Measurements from ENCODE around the gene TMEM11. TPM values are rescaled to one million over a fixed set of nuclear protein-coding genes. Genes with fewer than 3 reads are reported as not detected.
"Not testable (repeated sequence)": the region's sequence is repeated elsewhere in the genome, so short reads cannot be mapped to it uniquely, and the experiment has no call there.

The TMEM11 gene
- total RNA-seq, 1 donor from 2014 or later: 11.2 TPM

DNA sequence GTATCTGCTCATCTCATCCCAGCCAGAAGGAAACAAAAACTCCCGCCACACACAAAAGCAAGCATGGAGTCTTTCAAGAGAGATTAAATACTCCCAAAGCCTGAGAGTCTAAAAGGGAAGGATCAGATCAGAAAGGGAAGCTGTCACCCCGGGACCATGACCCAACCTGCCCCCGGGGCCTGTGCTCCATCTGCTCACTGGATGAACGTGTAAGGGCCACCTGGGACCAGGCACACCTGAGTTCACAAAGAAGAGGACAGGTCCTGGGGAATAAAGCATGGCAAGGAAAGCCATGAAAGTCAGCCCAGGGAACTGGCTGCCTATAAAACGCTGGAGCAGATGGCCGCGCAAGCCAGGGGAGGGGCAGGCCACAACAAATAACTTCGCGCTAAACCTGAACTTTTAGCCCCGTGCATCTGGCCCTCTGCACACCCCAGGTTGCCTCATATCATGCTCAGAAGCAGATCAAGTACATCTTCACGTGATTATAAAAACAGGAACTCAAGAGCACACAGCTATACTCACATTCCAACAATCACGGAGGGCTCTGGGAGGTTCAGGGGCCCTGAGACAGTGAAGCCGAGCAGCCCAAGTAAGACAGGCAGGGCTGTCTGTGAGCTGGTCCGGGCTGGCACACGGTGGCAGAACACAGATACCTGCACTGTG is 3.4 kb downstream of the TMEM11 start:
- DNase-seq: no peak

DNA sequence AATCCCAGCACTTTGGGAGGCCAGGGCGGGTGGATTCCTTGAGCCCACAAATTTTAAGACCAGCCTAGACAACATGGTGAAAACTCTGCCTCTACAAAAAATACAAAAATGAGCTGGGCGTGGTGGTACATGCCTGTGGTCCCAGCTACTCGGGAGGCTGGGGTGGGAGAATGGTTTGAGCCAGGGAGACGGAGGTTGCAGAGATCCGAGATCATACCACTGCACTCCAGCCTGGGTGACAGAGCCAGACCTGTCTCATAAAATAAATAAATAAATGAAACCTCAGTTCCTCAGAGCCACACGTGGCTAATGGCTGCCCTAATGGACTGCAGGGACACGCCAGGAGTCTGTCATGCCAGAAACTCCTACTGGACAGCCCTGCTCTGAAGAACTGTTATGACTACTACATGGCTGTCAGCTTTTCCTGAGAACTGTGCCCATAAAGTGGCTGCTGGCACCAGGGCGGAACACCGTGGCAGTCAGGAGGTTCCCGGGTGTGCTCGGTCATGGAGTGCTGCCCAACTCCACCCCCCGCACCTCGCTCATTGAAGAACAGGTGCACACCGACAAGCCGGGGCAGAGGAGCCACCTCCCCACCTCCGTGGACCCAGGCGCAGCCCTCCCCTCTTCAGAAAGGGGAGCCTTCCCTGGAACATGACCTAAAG is 4.3 kb downstream of the TMEM11 start:
- DNase-seq: no peak

DNA sequence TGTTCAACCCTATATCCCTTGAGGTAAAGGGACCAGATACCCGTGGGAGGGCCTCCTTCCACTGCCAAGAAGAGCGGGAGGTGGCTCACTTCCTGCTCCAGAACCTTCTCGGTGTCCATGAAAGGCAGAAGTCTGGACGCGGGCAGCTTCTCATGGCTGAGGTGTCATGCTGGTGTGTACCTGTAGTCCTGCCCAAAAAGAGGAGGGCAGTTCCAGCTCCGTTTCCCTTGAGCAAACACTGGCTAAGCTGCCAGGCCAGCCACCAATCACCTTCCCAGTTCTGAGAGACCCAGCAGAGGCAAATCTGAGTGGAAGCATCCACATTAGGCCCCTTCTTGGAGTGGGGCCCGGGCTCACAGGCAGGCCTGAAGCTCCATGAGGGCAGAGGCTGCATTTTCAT is 5.6 kb downstream of the TMEM11 start:
- DNase-seq: no peak

DNA sequence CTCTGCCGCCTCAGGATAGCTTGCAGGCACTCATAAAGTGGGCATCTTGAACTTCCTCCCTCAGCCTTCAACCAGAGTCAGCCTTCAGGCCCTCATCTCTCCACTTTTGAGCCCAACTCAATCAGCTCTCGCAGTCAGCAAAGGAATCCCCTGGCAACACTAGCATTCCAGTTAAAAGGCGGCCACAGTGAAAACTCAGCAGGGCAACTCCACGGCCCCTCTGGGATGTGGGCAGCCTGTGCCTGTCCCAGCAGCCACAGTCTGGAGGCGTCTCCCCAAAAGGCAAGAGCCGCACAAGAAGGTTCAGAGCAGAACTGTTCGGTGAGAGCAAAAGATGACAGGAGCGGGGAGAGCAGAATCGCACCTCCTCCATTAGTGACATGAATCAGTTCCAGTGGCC is 9.0 kb downstream of the TMEM11 start:
- no peak for DNase-seq

DNA sequence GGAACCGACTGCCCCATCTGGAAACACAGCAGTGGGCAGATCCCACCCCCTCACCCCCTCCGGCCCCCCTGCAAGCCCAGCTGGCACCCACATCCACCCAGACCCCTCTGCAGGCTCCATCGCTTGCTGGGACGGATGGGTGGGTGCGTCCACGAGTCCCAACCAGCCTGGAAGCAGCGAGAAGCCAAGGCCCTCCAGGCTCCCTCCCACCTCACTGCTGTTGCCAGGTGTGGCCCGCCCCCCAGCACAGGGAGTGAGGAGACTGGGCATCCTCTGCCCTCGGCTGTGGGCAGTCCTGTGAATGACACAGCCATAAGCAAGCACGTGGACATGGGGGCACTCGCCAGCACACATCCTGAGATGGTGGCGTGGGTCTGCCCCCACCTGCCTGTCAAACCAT is 11.4 kb downstream of the TMEM11 start:
- DNase-seq: no peak

DNA sequence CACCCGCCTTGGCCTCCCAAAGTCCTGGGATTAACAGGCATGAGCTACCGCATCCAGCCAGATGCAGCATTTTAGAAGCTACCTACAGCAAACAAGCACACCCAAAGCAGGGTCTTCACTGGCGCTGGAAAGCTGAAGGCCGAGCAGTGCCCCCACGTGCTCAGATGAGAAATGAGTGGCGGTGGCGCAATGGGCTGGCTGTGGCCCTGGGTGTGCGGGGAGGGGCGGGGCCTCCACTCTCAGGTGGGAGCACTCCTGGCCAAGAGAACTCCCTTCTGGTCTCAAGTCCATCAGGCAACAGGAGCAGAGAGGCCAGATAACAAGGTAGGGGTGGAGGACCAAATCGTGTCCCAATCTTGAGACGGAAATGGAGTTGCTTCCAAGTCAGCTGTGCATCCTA is 12.1 kb downstream of the TMEM11 start:
- no peak for DNase-seq

DNA sequence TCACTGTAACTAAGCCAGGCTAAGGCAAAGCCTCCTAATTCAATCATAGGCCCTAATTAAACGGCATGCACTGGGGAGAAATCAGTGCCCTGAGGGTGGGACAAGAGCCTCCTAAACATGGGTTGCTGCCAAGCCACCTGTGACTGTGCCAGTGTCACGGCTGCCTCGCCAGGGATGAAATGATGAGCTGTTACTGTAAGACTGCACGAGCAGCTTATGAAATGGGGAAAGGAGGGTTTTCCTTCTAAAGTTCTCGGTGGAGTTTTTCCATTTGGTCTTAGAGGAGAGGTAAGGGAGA is 12.7 kb downstream of the TMEM11 start:
- no peak for DNase-seq

DNA sequence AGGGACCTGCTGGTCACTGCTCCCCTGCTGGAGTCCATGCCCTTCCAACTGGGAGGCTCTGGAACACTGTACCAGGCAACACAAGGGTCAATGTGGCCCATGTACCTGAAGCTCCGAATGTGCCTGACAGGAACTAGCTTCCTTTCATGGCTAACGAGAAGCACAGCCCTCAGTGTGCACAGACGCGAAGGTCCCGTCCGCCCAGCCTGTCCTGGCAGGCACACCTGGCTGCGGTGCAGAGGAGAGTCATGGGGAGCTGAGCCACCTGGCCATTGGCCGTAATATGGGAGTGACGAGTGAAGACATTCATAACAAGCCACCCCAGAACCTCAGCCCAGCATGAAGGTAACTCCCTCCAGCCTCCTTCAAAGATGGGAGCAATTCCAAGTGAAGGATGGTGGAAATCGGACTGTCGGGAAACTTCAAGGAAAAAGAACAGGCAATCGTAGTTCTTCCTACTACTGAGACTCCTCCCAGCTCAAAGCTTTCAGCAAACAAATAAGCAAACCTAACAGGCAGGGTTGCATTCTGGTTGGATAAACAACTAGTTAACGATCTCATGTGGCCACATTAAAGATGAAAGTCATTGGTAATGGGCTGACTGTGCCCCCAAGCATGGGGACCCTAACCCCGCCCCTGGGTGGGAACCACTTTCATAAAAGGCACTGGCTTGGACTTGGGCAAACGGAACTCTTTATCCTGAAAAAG is 13.2 kb downstream of the TMEM11 start:
- no peak for DNase-seq

DNA sequence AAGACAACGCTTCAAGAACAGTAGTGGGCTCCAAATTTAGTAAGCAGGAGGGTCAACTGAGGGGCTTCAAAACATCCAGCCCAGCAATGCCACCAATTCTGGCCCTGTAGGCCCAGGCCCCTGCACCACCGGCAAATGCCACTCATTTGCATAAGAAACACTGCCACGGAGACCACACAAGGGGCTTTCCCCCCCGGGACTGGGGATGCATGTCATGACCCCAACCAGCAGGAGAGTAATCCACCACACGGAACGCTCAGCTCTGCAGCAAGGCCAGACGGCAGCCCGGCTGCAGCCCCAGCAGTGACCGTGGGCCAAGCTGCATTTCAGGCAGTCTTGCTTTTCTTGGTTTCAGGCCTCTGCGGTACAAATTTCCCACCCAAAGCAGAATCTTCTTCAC is 14.1 kb downstream of the TMEM11 start:
- no peak for DNase-seq

DNA sequence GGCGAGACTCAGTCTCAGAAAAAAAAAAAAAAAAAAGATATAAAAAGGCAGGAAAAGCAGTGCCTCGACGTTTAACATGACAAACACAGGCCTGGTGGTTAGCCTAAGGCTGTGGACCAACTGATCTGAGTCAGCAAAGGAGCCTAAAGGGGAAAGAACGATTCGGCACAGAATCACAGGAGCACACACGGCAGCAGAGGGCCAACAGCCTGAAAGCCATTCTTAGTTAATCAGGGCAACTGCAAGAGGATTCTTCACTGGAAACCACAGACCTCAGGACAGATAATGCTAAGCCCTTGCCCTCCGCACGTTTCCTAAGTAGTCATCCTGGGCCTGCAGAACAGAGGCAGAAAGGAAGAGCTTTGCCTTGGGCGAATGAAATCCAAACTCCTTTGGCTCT is 14.7 kb downstream of the TMEM11 start:
- DNase-seq: no peak

DNA sequence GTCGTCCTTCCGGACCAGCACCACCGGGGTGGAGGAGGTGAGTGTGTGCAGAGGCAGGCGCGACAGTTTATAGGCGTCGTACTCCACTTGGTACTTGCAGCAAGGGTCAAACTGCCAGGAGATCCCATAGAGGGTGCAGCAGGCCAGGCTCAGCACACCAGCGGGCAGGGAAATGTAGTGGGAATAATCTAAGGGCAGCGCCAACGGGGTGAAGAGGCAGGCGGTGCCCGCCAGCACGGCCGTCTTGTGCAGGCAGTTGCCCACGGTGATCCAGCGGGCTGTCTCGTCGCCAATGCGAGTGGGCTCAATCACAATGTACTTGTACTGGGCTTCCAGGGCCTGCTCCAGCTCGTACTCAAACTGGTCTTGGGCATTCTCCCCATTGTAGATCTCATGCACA is 15.6 kb downstream of the TMEM11 start:
- no peak for DNase-seq

DNA sequence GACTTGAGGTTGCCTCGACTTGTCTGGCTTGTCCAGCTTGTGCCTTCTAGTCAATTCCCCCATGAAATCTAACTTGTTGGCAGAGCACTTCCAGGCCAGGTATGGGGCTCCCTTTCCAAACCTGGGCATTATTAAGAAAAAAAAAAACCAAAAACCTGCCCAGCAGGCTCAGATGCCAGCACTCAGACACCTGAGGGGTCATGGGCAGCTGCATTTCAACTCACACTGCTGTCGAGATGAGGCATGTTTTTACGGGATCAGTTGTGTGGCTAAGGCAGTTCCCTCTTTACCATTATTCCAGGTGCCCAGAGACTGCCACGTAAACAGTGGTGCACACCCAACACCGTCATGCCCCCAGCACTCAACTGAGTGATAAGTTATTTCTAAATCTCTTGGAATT is 17.8 kb downstream of the TMEM11 start:
- no peak for DNase-seq

DNA sequence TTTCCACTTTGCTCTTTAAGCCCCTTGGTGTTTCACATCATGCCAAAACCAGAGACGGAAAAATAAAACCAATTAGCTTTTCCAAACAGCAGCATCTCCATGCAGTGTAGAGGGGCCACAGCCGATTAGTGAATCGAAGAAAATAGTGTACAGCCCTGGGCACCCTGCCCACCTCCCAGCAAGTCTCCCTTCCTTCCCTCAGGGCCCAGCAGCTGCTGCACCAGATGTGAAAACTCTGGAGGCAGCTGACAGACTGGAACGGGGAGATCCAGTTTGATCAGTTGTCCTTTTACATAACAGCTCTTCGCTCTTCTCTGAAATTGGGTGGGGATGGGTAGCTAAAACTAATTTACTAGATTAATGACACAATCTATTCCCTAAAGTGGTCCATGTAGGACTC is 19.3 kb downstream of the TMEM11 start:
- DNase-seq: no peak

DNA sequence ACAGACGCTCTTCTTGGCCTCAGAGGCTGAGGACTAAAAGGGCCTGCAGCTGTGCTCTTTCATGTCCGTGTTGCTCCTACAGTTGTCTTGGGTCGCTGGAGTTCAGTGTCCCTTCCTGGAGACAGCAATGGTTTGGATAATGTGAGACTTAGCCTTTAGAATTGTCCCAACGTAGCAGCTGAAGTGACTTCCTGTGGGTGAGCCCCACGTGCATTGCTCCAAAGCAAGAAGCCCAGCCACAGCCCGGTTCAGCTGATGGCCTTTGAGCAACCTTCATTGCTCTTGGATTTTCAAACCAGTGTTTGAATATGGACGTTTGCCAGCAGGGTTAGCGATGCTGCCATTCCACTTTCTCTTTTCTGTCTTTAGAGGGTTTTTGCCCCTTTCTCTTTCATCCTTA is 19.7 kb downstream of the TMEM11 start:
- DNase-seq: no peak

DNA sequence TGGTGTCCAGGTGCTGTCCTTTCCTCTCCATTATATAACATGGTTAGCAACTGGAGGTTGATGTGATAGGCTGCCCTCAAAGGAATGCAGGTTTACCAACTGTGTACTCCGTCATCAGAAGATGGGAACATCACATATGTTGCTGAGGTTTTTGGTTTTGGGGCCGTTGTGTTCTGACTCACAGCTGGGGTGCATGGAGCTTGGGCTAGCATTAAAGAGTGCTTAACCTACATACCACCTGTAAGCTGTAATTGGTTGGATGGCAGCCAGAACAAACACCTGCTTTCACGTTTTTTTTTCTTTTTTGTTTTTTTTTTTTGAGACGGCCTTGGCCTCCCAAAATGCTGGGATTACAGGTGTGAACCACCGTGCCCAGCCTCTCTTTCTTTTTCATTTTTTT is 20.9 kb downstream of the TMEM11 start:
- no peak for DNase-seq

DNA sequence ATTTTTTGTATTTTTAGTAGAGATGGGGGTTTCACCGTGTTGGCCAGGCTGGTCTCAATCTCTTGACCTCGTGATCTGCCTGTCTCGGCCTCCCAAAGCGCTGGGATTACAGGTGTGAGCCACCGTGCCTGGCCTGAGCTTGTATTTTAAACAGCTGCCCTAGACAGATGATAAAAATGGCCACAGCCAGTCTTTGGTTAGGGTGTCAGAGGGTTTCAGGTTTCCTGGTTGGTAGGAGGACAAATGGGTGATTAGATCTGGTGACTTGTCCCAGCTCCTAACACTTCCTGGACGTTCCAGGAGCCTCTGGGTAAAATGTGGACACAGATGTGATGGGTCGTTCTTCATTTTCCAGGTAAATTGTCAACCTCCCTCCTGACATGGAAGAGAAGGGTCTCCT is 21.5 kb downstream of the TMEM11 start:
- not testable (repeated sequence) for DNase-seq

DNA sequence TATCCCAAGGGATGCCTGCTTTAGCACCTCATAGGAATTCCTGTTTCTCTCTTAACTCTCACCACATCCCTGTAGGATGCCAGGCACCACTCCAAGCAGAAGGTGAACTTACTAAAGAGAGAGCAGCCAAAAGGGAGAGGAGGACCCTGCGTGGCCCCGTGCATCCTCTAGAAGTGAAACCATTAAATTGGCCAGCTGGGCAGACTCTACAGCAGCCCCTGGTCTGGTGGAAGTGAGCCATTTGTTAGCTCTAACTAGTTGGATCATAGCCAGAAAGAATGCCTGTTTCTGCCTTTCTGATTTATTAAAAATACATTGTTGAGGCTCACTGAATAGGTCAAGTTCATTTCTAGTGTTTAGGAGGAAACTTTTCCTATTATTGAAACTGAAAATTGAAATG is 22.3 kb downstream of the TMEM11 start:
- no peak for DNase-seq

DNA sequence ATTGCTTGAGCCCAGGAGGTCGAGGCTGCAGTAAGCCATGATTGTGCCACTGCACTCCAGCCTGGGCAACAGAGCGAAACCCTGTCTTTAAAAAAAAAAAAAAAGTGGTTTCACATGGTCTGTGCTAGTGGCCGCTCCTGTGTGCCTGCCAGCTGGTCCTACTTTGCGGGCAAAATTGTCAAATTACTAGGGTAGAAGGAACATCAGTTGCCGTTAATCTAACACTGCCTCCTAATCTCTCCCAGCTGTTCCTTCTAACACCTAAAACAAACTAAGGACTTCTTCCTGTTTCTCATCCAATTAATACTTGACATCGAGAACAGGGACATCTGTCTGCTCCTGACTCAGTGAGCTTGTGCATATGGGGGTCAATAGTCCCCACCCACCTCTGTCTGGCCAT is 23.9 kb downstream of the TMEM11 start:
- DNase-seq: no peak

DNA sequence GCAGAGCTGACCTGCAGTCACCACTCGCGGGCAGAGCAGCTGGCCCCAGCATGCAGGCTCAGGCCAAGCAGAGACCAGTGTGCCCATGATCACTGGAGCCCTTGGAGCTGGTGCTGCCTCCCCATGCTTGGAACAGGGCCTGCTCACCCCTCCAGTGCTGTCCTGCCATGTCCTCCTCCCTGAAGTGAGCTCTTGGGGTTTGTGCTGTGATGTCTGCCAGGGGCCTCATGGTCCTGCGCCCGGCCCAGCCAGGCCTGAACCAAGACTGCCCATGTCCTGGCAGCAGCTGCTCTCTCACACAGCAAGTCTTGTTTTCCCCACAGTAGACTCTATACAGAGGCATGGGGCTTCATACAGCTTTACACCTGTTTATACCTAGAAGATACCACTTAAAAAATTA is 24.6 kb downstream of the TMEM11 start:
- no peak for DNase-seq

DNA sequence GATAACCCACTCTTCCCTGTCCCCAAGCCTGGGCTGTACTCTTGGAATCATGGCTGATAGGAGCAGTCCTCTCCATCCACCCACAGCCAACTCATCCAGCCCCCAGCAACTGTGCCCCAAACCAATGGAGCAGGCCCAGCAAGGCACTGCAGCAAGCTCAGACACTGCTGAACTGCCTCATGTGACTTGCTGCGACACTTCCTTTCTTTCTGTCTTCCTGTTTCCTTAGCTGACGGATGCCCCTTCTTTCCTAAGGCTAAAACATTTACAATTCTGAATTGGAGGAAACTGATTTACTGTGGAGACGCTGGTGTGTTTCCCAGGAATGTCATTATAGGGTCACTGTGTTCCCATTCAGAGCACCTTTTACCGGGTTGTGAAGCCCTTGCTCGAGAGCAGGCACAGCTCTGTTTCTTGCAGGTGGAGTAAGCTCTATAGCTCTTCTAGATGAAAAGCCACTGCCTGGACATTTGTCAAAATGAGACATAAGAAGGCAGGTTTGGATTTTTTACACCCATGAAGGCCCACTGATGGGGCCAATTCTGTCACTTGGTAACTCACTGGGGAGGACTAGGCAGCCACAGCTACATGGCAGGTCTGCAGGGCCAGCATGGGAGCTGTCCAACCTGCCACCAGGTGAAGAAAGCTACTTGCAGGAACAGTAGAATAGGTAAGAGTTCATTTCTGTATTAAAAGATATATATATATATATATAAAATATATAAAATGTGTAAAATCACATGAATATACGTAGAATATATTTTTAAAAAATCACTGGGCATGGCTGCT is 27.4 kb downstream of the TMEM11 start:
- no peak for DNase-seq

DNA sequence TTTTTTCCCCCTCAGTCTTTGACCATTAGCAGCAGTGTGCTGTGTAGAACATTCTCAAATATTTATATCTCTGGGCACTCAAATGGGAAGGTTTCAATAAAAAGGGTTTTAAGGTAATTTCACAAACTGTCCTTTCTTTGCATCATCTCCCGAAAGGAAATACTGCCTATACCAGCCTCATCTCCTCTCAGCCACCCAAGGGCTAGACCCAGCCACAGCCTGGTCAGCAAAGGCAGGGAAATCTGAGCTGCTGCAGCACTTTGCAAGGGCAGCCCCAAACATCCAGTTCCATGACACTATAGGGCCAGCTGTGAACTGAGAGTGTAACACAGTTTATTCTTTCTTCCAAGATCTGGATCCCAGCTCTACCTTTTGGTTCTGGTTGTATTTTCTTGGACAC is 28.9 kb downstream of the TMEM11 start:
- no peak for DNase-seq

DNA sequence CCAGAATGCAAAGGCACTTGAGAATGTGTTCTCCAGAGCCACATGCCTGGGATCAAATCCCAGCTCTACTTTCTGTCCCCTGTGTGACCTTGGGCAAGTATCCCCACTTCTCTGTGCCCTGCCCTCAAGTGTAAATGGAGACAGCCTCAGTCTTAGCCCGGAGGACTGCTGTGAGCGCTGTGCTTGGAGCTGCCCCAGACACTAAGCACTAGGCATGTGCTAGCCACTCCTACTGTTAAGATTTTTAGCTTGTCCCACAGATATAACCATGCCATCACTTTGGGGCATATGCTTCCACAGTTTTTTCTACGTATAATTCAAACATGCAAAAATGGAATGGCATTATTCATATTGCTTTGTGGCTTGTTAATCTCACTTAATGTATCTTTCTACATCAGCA is 29.4 kb downstream of the TMEM11 start:
- no peak for DNase-seq

DNA sequence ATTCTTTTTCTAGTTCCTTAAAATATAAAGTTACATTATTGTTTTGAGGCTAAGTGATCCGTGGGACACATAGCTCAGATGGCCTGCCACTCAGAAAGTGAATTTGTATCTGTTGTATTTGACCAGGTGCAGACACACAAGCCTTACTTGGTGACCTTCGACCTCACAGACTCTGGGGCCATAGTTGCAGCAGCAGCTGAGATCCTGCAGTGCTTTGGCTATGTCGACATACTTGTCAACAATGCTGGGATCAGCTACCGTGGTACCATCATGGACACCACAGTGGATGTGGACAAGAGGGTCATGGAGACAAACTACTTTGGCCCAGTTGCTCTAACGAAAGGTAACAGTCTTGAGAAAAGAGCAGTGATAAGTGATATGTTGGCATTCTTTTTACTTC is 30.5 kb downstream of the TMEM11 start:
- DNase-seq: no peak

Measured in occipital lobe (tissue), 2 donors.